NCI-H345 treated with DMSO at 0.1 percent for 48 hours (cell line): ENCODE data around the gene CES3.
"Not testable (repeated sequence)": the region's sequence is repeated elsewhere in the genome, so short reads cannot be mapped to it uniquely, and the experiment has no call there.

Experiments
- DNase-seq: peaks from one replicate; lab custom pipeline; 2025; ENCODE audit not compliant: unreplicated experiment; lab: John Stamatoyannopoulos, UW

CES3 gene

GRCh38 chr16:66964049-66964448, 3.0 kb downstream of the CES3 start:
- no peak for DNase-seq

- no peak for DNase-seq
Measured at GRCh38 chr16:66968847-66969246, 7.8 kb downstream of the CES3 start.

- no peak for DNase-seq
Measured at GRCh38 chr16:66970775-66971720, 10.0 kb downstream of the CES3 start.

GRCh38 chr16:66972983-66973382, 11.9 kb downstream of the CES3 start:
- DNase-seq = no peak

- DNase-seq = no peak
Measured at GRCh38 chr16:66973716-66974115, 12.7 kb downstream of the CES3 start.

- DNase-seq = not testable (repeated sequence)
Measured at GRCh38 chr16:66974156-66974931, 13.3 kb downstream of the CES3 start.

- not testable (repeated sequence) for DNase-seq
Measured at GRCh38 chr16:66974932-66975246, 13.8 kb downstream of the CES3 start.

GRCh38 chr16:66975302-66975893, 14.3 kb downstream of the CES3 start:
- DNase-seq = no peak

- no peak for DNase-seq
Measured at GRCh38 chr16:66976746-66977145, 15.7 kb downstream of the CES3 start.

- peak; percentile 34 for DNase-seq
Measured at GRCh38 chr16:66977341-66978113, 16.5 kb downstream of the CES3 start.

- DNase-seq = no peak
Measured at GRCh38 chr16:66979011-66979717, 18.1 kb downstream of the CES3 start.

GRCh38 chr16:66983033-66983432, 22.0 kb downstream of the CES3 start:
- no peak for DNase-seq

- DNase-seq = no peak
Measured at GRCh38 chr16:66984892-66985311, 23.8 kb downstream of the CES3 start.

- DNase-seq = no peak
Measured at GRCh38 chr16:66986559-66986958, 25.5 kb downstream of the CES3 start.

GRCh38 chr16:66988197-66988788, 27.2 kb downstream of the CES3 start, which contains the start of gene CES4A:
Gene CES4A (plus strand): TSS chr16:66988589. CDS start chr16:66988773, 184 bp downstream.
- no peak for DNase-seq

- no peak for DNase-seq
Measured at GRCh38 chr16:66991545-66992077, 30.5 kb downstream of the CES3 start.

GRCh38 chr16:66993558-66993957, 32.5 kb downstream of the CES3 start:
- DNase-seq = not testable (repeated sequence)

- no peak for DNase-seq
Measured at GRCh38 chr16:66996324-66996982, 35.4 kb downstream of the CES3 start.

- DNase-seq = no peak
Measured at GRCh38 chr16:66996983-66997358, 35.9 kb downstream of the CES3 start.
